GM18858 (cell line): Measurements from ENCODE around the gene MOV10.

ENCODE experiments used
- ATAC-seq: cut with Tn5 transposase; IDR thresholded peaks from one replicate; pipeline ENCODE4 v1.9.1; 2021; ENCODE audit not compliant: unreplicated experiment

MOV10 gene

DNA sequence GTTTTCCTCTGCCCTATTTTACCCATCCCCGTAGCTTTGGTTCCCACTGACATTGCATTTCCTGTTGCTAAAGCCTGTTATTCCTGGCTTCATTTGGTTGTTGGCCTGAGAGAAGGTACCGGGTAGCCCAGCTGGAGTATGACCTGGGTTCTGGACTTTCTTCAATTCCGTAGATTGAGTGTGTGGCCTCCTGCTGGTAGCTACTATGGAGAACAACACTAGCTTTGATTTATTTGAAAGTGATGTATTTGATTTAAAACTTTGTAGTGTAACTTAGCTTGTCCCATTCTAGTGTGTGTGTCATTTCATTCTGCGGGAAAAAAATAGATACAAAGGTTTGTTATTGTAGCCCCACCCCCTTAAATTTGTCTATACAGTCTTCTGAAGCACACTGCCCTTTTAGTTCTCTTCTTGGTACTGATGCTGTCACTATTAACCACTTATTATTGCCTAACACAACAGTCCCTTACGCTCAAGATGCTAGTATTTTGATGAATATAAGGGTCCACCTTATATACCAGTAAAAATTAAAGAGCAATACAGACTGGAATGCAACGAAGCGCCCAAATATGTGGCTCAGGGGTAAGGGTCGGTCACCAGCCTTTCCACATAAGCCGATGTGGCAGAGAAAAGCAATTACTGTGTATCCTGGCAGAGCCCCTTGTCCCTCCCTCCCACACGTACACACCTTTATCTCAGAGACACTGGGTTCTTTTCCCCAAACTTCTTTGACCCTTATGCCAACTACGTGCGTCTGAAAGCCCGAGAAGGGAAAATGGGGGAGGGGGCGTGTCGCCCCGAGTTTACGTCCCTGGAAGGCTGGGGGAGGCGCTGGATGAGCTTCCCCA lies 643 bp upstream of the MOV10 start:
- ATAC-seq, result no peak

DNA sequence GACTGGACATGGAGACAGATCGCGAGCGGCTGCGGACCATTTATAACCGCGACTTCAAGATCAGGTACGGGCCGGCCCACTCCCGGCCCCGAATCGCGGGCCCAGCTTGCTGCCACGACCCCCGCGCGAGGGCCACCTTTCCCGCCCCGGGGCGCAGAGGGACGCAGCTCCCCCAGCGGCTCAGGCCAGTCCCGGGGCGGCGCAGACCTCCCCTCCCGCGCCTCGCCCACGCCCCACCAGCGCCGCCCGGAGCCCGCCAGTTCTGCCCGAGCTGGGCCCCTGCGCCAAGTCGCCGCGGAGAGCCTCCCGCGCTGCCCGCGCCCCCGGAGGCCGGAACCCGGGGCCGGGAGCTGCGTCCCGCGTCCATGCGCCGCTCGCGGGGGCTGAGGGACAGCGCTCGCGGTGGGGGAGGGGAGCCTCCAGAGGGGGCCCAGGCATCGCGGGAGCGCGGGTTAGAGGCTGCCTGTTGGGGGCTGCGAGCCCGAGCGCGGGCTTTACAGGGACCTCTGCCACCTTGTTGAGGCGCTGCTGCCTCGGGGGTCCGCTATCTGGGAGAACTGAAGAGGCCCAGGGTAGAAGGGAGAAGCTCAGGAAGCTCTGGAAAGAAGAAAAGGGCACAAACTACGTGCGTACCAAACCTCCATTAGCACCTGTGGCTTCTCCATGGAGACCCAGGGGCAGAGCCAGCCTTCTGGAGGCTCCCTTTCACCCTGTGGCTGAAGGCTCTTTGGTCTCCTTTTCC lies 698 bp downstream of the MOV10 start:
- no peak for ATAC-seq

DNA sequence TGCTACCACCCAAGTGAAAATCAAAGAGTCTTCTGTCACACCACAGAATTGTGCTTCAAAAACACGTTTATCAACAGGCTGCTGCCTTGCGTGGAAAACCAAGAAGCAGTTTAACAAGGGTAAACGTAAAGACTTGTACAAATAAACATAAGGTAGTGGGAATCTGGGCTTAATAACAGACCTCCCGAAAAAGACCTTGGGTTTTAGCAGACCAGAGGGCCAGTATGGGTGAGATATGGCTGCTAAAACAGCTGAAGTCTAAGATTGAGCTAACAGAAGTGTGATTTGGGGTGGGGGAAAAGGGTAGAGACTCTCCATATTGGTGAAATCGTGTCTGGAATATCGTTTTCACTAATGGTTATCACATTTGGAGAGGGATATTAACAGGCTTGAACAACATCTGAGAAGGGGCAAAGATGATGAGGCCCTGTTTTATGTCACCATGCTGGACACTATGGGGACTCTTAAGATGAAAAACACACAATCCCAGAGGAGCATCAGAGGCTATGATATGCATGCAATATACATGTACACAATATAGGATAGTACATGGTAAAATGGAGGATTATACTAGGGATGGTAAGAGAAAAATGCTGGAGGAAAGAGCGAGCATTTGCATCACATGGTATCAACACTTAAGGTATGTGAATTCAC lies 1.4 kb downstream of the MOV10 start:
- ATAC-seq, result no peak

DNA sequence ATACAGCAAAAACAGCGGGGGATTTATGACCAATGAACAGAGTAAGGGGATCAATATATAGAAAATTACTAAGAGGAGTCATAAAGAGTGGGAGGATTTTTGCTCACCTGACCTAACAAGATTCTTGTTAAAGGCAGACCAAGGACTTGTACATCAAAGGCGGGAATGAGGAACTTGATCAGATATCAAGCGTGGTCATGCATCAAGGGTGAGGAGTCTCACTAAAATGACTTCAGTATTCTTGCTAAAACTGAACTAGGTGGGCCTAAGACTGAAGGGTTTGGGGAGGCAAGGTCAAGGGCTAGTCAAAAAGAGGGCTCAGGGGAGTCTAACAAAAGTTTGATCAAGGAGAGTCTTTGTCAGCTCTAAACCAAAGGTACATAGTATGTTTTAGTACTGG lies 2.1 kb downstream of the MOV10 start:
- no peak for ATAC-seq

DNA sequence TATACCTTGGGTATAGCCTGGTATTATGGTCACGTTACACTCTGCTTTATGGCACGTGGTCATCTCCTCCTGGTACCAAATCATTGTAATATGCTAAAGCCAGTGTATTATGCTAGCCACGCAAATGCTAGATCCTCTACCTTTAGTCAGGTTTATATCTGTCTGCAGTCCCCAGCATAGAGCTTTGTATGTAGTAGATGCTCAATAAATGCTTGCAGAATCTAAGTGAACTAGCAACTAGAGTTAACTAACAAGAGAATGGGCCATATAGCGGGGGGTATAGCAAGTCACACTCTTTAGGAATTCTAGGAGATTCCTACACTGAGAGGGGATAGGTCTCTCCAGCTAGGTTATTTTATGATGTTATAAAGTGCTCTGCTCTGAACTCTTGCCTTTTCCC lies 3.0 kb downstream of the MOV10 start:
- ATAC-seq, result no peak

DNA sequence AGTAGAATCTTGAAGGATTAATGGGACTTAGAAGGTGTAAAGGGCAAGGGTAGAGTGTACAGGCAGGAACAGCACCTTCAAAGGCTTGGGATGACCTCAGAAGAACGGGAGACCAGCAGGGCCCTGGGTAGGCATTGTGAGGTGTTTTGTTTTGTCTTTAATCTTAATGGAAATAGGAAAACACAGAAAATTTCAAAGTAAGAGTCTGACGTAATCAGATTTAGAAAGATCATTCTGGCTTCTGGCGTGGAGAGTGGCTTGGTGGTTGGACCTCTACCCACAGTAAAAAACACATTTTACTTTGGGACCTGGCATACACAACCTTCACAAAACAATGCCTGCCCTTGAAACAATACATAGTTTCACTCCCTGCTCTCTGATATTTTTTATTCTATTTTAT lies 4.1 kb downstream of the MOV10 start:
- ATAC-seq, result no peak

DNA sequence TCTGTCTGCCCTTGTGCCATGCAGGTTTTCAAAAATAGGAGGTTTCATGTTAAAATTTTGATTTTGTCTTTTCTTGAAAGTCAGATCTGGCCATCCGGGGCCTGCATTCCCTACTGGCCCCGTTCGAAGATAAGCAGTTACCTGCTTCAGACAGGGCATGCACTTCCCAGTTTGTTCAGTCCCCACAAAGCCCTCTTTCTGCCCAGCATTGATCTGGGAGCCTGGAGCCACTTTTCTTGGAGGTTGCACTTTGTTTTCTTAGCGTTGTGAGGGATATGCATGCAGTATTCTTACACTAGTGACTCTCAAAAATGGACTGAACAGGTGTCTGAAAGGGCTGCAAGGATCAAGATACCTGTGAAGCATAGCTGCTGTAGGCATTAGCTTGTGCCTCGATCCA lies 11.5 kb downstream of the MOV10 start:
- ATAC-seq, result no peak

DNA sequence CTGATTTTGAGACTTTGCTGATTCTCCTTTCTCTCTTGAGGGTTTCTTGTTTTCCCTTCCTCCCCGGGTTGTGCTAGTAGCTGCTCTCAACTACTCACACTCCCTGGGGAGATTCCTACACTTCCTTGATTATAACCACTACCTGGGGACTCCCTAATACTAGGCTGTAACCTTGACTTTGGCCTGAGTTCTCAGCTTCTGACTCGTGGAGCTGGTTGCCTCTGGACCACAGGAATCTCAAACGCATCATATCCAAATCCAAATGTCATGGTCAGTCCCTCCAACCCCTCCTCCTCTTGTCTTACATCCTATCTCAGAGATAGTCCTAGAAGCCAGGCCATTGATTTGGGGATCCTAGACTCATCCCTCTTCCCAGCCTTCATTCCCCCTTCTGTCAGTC lies 12.0 kb downstream of the MOV10 start:
- ATAC-seq, result no peak

DNA sequence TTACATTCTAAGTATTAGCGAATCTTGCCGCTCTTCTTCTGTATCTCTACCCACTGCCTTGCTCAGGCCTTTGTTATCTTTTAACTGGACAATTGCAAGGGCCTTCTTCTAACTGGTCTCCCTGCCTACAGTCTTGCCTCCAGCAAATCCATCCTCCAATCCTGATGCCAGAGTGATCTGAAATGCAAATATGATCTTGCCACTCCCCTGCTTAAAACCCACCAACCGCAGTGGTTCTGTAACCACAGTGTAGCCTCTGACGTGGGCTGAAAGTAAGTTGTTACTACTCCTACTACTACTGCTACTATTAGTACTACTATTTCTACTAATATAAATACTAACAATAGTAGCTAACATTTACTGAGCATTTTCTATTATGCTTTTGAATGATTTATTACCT lies 12.4 kb downstream of the MOV10 start:
- ATAC-seq, result no peak

DNA sequence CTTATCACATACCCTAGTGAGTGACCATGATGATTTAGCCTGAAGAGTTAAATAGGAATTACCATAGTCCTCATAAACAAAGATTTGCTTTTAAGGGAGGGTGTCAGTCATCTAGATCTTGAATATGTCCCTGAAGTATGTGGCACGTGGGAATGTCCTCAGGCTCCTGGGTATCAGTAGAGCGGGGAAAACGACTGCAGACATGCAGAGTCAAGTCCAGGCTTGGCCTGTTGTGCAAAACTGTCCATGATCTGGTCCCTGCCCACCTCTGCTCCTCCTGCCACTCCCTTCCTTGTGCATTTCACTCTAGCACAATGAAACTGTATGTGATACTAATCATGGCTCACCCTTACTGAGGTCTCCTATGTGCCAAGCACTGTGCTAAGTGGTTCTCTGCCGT lies 12.9 kb downstream of the MOV10 start:
- no peak for ATAC-seq

DNA sequence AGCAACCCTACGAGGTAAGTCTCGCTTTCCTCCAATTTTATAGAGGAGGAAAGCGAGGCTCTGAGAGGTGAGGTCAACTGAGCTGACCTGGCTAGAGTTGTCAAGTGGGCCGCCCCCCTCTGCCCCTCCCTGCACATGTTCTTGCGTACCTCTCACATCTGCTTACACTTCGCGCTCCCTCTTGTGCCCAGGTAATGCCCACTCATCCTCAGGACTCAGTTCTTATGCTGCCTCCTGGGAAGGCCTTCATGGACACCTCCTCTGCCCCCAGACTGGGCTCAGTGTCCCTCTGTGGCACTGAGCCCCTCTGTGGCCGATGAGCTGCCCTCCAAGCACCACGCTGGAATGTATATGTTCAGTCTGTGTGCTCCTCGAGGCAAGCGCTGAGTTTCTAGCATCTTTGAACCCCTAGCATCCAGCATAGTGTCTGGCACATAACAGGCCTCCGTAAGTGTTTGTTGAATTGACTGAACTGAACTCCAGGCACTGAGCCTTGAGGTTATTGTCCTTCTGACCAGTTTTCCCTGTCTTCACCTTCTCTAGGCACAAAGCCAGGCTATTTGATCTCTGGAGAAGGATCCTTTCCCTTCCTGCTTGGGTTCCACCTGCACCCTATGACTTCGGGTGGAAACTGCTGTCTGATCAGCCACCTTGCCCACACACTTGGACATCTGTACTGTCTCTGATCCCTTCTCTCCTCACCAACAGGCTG lies 13.5 kb downstream of the MOV10 start:
- no peak for ATAC-seq

DNA sequence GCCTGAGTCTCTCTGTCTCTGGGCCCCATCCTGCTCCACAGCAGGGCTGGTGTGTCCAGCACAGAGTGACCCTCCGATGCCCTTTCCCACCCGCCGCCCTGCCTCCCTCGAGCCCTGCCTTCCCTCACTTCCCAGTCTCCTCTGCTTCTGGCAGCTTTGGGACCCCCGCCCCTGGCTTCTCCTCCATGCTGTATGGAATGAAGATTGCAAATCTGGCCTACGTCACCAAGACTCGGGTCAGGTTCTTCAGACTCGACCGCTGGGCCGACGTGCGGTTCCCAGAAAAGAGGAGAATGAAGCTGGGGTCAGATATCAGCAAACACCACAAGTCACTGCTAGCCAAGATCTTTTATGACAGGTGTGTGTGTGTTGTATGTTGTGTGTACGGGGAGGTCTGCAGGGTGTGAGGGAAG lies 14.3 kb downstream of the MOV10 start:
- no peak for ATAC-seq

DNA sequence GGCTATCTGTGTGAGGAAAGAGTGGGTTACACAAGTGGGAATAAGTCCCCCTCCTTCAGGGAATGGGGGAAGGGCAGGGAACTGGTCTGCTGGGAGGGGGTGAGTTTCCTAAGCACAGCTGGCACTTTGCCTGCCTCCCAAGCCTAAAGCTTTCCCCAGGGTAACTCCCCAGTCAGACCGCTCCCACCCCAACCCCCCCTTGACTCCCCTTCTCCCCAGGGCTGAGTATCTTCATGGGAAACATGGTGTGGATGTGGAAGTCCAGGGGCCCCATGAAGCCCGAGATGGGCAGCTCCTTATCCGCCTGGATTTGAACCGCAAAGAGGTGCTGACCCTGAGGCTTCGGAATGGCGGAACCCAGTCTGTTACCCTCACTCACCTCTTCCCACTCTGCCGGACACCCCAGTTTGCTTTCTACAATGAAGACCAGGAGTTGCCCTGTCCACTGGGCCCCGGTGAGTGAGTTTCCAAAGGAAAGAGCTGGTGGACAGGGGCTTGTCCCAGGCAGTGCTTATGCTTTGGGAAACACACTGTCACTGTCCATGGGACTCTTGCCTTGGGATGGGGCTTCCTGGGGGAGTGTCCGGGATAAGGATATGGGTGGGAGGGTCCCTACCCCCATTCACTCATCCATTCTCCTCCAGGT lies 14.9 kb downstream of the MOV10 start:
- no peak for ATAC-seq

DNA sequence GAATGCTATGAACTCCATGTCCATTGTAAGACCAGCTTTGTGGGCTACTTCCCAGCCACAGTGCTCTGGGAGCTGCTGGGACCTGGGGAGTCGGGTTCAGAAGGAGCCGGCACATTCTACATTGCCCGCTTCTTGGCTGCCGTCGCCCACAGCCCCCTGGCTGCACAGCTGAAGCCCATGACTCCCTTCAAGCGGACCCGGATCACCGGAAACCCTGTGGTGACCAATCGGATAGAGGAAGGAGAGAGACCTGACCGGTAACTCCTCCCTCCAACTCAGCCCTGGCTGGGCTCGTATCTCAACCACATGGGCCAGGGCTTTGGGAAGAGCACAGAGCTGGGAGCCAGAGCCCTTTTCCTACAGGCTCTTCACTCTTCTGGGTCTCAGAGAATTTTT lies 15.4 kb downstream of the MOV10 start:
- ATAC-seq, result no peak

DNA sequence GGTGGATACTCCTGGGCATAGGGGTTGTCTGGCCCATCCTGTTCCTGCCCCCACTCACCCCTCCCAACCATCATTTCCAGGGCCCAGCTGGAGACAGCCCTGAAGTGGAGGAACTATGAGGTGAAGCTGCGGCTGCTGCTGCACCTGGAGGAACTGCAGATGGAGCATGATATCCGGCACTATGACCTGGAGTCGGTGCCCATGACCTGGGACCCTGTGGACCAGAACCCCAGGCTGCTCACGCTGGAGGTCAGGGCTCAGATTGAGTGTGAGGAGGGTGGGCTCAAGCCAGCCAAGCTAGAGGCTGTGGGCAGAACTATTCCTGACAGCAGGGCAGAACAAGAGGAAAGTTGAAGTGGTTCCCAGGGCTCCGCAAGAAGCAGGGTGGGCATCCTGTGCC lies 18.2 kb downstream of the MOV10 start:
- ATAC-seq, result no peak

DNA sequence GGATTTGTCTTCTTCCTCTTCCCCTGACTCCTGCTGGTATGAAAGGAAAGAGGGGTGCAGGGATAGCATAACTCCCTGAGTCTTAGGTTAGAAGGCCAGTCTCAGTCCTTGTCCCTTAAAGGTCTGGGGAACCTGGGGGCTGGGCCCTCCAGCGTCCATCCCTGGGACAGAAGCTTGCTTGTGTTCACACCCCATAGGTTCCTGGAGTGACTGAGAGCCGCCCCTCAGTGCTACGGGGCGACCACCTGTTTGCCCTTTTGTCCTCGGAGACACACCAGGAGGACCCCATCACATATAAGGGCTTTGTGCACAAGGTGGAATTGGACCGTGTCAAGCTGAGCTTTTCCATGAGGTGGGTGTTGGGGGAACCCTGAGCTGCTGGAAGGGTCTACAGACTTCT lies 19.4 kb downstream of the MOV10 start:
- ATAC-seq, result no peak

DNA sequence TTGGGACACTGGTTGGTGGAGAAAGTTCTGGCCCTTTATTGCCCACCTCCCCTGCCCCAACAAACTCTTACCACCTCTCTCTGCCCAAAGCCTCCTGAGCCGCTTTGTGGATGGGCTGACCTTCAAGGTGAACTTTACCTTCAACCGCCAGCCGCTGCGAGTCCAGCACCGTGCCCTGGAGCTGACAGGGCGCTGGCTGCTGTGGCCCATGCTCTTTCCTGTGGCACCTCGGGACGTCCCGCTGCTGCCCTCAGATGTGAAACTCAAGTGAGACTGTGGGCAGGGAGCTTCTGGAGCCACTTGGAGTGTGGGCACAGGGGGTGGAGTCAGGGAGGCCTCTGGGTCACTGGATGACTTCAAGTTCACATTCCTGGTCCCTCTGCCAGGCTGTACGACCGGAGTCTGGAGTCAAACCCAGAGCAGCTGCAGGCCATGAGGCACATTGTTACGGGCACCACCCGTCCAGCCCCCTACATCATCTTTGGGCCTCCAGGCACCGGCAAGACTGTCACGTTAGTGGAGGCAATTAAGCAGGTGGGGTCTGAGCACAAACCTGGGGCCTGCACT lies 20.0 kb downstream of the MOV10 start:
- no peak for ATAC-seq

DNA sequence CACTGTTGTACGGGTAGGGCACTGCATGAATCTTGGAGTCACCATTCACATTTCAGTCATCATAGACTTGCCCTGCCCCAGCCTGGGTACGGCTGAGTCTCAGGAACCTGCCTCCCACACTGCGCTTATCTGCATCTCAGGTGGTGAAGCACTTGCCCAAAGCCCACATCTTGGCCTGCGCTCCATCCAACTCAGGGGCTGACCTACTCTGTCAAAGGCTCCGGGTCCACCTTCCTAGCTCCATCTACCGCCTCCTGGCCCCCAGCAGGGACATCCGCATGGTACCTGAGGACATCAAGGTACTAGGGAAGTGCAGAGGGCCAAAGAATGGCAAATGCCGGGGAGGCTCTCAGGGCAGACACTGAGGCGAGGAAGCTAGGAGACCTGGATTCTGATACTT lies 20.8 kb downstream of the MOV10 start:
- no peak for ATAC-seq

DNA sequence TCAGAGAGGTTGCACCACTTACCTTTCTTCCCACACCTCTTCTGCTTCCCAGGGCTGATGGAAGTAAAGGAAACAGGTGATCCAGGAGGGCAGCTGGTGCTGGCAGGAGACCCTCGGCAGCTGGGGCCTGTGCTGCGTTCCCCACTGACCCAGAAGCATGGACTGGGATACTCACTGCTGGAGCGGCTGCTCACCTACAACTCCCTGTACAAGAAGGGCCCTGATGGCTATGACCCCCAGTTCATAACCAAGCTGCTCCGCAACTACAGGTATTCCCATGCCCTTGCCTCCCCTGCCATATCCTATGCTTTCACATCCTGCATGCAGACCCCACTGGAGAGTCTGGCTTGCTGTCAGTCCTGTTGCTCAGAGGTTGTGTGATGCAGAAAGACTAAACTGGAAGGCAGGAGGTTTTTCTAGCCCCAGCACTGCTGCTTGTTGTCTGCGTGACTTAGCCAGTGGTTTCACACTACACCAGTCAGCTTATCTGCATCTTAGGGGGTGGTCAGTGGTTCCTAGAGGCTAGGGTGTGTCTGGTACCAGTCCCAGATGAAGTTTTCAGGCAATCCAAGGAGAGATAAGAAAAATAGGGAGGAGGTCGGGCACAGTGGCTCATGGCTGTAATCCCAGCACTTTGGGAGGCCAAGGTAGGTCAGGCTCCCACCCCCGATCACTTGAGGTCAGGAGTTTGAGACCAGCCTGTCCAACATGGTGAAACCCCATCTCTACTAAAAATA lies 22.3 kb downstream of the MOV10 start:
- ATAC-seq, result no peak

DNA sequence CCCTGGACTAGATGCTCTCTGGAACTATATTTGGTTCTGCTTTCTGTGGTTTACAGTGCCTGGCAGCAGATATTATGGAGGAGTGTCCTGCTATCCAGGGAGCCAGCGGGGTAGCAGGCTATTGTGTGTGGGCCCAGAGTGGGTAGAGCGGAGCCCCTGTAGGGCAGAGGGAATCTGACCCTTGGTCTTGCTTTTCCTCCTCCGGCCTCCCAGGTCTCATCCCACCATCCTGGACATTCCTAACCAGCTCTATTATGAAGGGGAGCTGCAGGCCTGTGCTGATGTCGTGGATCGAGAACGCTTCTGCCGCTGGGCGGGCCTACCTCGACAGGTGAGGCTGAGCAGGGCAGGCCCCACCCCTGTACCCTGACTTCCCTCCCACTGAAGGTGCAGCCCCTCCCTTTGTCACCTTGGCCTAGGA lies 23.3 kb downstream of the MOV10 start:
- no peak for ATAC-seq
